LNCAP (cell line): ENCODE measurements around the gene NACC2.

Experiments
- TF ChIP-seq, protein P1 (sequence below): fragments of 450-650 bp; IDR thresholded peaks from 2 replicates; pipeline ENCODE4 v1.5.1; 2017; ENCODE audit warnings: mild to moderate bottlenecking

Gene NACC2

DNA sequence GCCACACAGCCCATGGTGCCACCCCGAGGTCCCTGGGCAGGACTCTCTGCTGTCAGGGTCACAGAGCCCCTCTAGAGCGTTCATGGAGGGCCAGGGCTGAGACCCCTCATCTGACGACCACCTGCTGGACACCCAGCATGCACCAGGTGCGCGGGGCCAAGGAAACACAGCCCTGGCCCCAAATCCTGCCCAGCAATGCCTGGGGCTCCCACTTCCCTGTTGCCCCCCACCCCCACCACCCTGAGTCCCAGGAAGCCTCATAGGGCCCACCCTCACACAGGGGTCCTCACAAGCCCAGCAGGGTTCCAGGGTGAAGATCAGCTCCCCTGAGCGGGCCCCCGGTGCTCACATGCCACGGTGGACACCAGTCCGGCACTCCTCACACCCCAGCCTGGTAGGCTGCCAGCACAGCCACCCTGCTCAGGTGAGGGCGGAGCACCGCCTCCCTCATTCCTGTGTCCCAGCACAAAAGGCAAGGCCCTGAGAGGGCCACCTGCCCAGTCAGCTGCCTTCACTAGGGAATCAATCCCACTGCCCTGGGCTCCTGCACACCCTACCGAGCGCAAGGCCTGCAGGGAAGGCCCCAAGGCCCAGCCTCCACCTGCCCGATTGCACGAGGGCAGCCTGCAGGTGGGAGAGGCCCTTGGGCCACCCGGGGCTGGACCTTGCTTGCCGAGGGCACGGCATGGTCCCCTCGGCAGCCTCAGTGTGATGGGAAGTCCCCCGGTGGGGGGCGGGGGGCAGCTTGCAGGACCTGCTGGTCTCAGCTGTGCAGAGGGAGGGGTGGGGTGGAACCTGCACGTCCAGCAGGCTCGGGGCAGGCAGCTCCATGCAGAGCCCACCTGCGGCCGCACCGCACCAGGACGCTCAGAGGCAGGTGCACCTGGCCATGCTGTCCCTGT lies 77.5 kb downstream of the NACC2 start:
- TF ChIP-seq, protein P1, sequence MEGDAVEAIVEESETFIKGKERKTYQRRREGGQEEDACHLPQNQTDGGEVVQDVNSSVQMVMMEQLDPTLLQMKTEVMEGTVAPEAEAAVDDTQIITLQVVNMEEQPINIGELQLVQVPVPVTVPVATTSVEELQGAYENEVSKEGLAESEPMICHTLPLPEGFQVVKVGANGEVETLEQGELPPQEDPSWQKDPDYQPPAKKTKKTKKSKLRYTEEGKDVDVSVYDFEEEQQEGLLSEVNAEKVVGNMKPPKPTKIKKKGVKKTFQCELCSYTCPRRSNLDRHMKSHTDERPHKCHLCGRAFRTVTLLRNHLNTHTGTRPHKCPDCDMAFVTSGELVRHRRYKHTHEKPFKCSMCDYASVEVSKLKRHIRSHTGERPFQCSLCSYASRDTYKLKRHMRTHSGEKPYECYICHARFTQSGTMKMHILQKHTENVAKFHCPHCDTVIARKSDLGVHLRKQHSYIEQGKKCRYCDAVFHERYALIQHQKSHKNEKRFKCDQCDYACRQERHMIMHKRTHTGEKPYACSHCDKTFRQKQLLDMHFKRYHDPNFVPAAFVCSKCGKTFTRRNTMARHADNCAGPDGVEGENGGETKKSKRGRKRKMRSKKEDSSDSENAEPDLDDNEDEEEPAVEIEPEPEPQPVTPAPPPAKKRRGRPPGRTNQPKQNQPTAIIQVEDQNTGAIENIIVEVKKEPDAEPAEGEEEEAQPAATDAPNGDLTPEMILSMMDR: no peak

DNA sequence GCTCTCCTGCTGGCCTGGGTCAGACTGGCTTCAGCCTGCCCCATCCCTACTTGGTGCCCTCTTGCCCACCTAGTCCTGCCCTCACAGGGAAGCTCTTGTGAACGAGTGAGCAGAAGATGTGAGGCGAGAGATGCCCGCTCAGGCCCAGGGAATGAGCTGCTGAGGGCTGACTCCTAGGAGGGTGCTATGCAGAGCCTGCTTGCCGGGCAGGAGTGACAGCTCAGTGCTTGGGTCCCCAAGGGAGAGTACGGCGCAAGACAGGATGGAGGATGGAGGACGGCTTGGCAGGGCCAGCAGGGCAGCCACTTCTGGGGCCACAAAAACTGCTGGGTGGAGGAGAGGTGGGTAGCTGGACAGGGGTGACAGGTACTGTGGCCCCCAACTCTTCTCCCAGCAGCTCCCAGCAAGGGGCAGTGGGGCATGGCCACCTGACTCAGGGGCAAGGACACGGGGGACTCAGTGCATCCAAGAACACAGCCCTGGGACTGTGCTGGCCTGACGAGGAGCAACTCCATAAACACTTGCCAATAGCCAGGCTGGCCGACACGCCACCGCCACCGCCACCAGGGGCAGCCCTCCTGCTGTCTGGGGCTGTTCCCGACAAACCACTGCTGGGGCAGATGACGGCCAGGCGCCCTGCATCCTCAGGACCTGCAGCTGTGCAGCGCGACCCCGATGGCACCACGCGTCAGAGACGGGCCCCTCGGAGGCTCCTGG lies 78.4 kb downstream of the NACC2 start:
- TF ChIP-seq, protein P1: no peak

DNA sequence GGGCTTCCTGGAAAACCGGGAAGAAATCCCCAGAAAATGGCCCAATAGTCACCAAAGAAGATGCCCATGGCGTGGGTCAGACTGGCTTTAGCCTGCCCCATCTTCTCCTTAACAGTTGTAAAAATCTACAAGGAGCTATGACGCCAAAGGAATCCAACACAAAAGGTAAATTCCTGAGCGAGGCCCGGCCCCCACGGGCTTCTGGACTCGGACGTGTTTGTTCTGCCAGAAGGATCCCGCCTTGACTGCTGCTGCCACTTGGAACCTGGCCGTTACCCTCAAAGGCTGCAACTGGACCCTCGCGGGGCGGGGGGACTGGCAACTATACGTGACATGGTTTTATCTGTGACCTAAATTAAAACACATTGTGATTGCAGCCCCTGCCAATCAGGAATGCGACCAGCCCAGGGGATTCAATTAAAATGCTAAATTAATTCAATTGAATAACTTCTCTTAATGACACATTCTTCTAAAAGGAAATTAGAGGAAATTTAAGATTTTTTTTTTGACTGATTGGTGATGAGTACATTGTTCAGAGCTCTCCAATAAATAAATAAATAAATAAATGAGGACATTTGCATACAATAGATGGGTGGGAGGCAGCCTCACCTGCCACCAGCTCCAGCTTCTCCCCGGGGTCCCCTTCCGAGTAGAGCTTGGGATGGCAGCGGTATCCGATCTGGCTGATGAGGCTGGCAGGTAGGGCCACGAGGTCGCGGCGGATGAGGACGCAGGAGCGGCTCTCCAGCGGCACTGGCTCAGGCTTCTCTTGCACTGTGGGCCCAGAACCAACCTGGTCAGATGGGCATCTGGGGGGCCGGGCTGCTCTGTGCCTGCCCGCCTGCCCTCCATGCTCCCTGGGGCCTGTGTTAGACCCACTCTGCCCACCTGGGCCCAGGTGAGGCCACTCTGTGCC lies 79.2 kb downstream of the NACC2 start:
- TF ChIP-seq, protein P1: no peak

DNA sequence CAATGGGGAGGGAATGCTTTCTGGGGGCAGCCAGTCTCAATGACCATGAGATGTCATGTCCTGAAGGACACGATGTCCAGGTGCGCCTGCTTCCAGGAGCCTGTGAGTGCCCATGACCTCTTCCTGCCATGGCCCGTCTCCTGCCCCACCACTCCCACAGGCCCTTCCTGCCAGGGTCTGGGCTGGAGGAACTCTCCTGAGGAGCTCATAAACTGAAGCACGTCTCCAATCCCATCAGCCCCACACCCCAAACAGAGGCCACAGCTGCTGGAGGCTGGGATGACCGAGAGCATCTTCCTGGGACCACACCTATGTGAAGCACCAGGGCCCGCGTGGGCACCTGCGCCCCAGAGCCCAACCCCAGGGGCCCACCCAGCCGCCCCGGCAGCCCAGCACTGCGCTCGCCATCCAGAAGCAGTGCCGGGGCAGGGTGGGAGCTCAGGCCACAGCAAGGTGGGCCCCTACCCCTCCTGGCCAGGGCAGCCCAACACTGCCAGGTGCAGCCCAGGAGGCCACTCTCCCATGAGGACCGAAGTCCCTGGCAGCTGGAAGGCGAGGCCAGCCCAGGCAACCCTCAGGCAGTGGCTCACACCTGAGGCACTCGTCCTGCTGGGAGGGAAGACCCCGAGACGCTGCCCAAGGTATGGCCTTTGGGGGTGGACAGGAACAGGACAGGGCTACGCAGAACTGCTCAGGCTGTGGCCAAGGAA lies 80.0 kb downstream of the NACC2 start:
- TF ChIP-seq, protein P1: no peak

DNA sequence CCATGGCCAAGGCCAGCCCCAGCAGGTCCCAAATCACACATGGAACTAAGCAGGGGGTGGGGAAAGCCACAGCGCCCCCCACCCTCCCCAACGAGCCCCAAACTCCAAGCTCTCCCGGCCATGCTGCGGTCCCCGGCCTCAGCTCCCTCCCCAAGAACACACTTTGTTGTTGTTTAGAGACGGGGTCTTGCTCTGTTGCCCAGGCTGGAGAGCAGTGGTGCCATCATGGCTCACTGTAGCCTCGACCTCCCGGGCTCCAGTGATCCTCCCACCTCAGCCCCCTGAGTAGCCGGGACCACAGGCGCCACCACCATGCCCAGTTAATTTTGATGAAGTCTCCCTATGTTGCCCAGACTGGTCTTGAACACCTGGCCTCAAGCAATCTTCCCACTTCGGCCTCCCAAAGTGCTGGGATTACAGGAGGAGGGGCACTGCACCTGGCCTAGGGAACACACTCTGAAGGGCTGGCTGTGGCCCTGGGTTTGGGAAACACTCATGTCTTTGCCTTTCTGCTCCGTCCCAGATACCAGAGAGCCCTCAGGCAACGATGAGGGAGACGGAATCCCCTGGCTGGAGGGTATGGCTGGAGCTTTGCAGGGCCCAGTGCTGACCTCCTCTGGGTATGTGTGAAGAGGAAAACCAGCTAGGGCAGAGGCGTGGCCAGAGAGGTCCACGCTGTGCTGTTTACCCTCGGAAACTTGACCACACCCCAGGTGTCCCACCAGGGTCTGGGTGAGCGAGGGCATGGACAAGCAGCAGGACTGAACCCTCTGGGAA lies 80.8 kb downstream of the NACC2 start:
- TF ChIP-seq, protein P1: no peak

DNA sequence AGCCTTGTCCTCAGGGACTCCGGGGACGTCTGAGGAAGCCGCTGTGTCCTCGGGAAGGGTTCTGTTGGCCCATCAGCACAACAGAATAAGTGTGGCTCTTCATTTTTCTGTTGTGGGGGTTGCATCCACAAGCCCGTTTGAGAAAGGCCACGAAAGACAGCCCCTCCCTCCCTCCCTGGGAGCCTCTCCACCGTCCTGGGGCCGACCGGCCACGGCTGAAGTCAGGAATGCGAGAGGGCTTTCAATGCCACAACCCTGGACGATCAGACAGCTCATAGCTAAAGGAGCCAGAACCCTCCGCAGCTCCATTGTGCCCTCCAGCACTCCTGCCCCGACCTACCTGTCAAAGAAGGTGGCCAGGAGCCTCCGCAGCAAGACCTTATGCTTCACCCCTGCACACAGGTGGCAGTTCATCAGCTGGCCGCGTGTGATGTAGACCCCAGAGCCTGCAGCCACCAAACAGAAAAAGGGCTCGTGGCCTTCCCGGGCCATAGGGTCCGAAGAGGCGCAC lies 81.5 kb downstream of the NACC2 start:
- TF ChIP-seq, protein P1: no peak
